ENCODE data around the gene KRT26.

Gene KRT26

DNA sequence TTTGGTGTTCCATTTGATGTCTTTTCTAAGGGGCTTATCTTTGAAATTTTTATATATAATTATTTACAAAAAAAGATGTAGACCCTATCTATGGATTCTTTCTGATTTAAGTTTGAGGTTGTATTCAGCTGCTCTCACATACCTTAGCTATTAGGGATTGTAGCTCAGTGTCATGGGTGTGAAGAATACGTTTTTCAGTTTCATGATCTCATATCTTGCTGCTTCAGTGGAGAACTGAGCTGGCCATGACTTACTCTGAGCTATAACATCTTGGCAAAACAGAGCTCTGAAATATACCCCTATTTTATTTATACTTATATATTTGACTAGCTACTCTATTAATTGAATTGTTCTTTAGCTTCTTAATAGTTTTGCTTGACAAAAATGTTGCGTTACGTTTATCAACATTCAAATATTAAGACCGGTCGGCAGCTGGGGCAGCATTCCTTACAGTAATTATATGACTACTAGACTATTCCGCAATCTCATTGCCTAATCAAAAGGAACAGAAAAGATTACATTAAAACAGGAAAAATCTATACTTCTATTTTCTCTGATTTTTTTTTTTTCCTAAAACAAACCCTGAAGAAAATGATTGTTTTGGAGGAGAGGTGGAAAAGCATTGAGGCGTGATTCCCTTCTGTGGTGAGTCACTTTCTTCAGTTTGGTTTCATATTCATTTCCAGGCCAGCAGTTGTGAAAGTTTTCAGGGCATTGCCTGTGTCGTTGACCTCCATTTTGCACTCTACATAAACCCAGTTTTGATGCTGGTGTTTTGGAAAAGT lies 44.4 kb downstream of the KRT26 start:
- DNase-seq (ENCODE audit: low spot score), result no peak

DNA sequence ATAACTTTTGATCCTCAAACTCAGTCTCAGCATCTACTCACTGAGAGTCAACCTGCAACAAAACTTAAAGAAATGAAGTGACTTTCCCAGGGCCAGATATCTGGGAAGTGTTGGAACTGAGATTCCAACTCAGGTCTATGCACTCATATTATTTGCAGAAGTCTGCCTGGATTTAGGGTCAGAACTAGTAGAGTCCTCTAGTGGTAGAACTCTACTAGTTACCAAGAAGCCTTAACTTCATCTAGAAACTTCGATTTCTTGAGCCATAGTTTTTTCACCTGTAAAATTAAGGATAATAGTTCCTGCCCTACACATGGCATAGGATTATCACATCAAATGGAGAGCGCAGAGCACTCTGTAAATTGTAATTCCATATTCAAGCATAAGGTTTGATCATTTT lies 45.1 kb downstream of the KRT26 start:
- no peak for DNase-seq (ENCODE audit: low spot score)

DNA sequence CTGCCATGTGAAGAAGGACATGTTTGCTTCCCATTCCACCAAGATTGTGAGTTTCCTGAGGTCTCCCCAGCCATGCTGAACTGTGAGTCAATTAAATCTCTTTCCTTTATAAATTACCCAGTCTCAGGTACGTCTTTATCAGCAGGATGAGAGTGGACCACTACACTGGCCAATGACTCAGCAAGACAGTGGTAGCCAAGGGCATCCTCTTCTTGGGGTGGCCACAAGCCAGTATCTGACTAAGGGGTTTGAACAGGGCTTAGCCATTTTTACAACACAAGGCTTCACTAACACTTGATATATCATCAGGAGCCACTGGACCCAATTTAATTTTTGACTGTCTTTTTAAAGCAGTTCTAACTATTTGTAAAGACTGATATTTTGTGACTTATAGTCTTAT lies 47.3 kb downstream of the KRT26 start:
- DNase-seq (ENCODE audit: low spot score), result no peak

DNA sequence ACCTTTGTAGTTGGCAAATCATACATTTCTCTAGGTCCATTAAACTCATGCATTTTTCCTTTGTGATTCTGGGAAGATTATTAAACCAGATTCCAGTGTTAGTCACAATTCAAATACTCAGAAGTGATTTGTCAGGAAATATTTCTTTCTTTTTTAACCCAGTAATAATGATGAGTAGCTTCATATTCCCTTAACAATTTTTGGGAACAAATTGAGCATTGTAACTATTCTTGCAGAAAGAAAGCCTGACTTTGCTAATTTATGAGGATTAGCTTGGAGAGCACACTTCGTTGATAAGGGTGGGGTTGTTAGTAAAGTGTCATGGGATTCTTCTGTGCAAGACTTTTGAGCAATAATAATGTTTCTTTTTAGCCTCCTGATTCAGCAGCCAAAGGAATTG lies 49.8 kb downstream of the KRT26 start:
- DNase-seq (ENCODE audit: low spot score), result no peak

DNA sequence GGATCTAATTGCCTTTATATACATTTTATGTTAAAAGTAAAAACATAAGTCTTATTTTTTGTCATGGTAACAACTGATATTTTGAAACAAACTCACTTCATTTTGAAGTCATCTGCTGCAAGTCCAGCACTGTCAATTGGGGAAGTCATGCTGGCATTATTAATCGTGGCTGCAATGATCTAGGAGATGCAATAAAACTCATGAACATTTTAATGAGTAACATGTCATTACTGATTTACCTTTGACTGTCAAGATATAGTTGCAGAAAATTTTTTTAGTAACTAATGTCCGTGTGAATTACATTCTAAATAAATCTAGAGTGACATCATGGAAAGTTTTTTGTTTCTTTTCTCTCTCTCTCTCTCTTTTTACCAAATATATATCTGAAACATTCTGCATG lies 51.1 kb downstream of the KRT26 start:
- DNase-seq (ENCODE audit: low spot score), result no peak

DNA sequence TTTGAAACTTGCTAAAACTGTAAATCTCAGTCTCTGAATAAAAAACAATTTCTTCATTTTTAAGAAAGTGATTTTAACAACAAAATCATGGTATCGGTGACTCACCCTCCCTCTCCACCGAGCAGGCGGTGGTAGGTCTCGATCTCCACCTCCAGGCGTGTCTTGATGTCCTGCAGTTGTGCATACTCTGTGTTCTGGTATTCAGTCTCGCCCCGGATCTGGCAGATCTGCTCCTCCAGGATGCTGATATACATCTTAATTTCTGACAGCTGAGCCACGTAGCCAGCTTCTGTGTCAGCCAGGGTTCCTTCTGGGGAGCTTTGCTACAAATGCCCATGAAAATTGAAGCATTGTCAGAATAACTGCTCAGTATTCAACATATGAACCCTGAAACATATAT lies 53.1 kb downstream of the KRT26 start:
- DNase-seq (ENCODE audit: low spot score), result no peak

DNA sequence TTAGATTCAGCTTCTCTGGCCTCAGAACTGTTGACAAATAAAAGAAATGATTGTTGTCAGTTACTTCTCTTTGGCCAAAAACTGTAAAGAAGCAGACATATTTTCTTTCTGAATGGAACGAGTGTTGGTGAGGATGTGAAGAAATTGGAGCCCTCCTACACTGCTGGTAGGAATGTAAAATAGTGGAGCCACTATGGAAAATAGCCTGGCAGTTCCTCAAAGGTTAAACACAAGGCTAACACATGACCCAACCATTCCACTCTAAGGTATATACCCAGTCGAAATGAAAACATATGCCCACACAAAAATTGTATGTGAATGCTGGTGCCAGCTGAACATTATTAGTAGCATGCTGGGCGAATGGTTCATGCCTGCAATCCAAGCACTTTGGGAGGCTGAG lies 54.2 kb downstream of the KRT26 start:
- DNase-seq (ENCODE audit: low spot score), result no peak

All from GM03348 (cell line).